ENCODE measurements around the gene NECAB2.

- TF ChIP-seq CTCF (optimal IDR thresholded peaks at IDR 0.05 in 1 of 3, IDR thresholded peaks at IDR 0.05 in 1 of 3, conservative IDR thresholded peaks at IDR 0.05 in 1 of 3; ENCODE audit: extremely low read depth in 1 of 3, insufficient read depth in 2 of 3, low read length in 3 of 3) (no peak), EZH2 (IDR thresholded peaks at IDR 0.05; ENCODE audit: low read length) (no peak)
These were observed 80.8 kb downstream of the NECAB2 start for GRCh38 chr16:84048871-84049270.

All from keratinocyte (primary cell).